ENCODE results near the gene TRIM77. TPM values are rescaled to one million over a fixed set of nuclear protein-coding genes. Genes with fewer than 3 reads are reported as not detected.
"Not testable (repeated sequence)": the region's sequence is repeated elsewhere in the genome, so short reads cannot be mapped to it uniquely, and the experiment has no call there.

Gene TRIM77
- total RNA-seq, 1 experiment from 2014 or later: not detected

- POLR2A ChIA-PET (ENCODE audit: unreplicated experiment); BruUV-seq (replicated peaks): not testable (repeated sequence)
Measured at GRCh38 chr11:89673380-89673779, 36.7 kb upstream of the TRIM77 start.

GRCh38 chr11:89675383-89675782, 34.7 kb upstream of the TRIM77 start:
- BruUV-seq (replicated peaks); H3K9ac ChIP-seq (ENCODE audit: low read length); POLR2A ChIA-PET (ENCODE audit: unreplicated experiment); H4K20me1 ChIP-seq (ENCODE audit: low read length); H3K4me3 ChIP-seq (ENCODE audit: low read length); H3K27me3 ChIP-seq (ENCODE audit: low read length); CTCF ChIA-PET; H3K4me2 ChIP-seq (ENCODE audit: low read length); H3K9me3 ChIP-seq (ENCODE audit: low read length); H3K79me2 ChIP-seq (ENCODE audit: low read length); H3K4me1 ChIP-seq (ENCODE audit: insufficient read depth, low read length); H3K36me3 ChIP-seq (ENCODE audit: low read depth, low read length); H3K27ac ChIP-seq (ENCODE audit: low read length); H3K9me2 ChIP-seq (replicated peaks; ENCODE audit: low read length); H3F3A ChIP-seq (ENCODE audit: low read length, unreplicated experiment); H2AFZ ChIP-seq (ENCODE audit: low read length): not testable (repeated sequence)
- DNase-seq (peak; percentile 40), ATAC-seq (peak; percentile 48; the same call in 1 of the 2 replicates)
- intact Hi-C loops (cut with micrococcal nuclease): loop anchor here (10.0 kb wide), 1 partner anchor 439 kb away; no protein-coding TSS in a partner anchor
- peak; percentile 55; the same call in 1 of the 2 replicates for TF ChIP-seq CTCF (conservative IDR thresholded peaks at IDR 0.05; ENCODE audit: low read depth, low read length)

More at GRCh38 chr11:89673380-89673779, 36.7 kb upstream of the TRIM77 start:
- H2AFZ ChIP-seq (ENCODE audit: low read length); ATAC-seq; H4K20me1 ChIP-seq (ENCODE audit: low read length); H3K4me1 ChIP-seq (ENCODE audit: insufficient read depth, low read length); DNase-seq; H3K27ac ChIP-seq (ENCODE audit: low read length); H3K9me3 ChIP-seq (ENCODE audit: low read length); CTCF ChIA-PET; H3K4me2 ChIP-seq (ENCODE audit: low read length); H3K9ac ChIP-seq (ENCODE audit: low read length); H3K27me3 ChIP-seq (ENCODE audit: low read length); H3F3A ChIP-seq (ENCODE audit: low read length, unreplicated experiment); H3K9me2 ChIP-seq (replicated peaks; ENCODE audit: low read length); H3K79me2 ChIP-seq (ENCODE audit: low read length); H3K4me3 ChIP-seq (ENCODE audit: low read length); H3K36me3 ChIP-seq (ENCODE audit: low read depth, low read length): not testable (repeated sequence)
- intact Hi-C loops (cut with micrococcal nuclease): loop anchor here (10.0 kb wide), 1 partner anchor 441 kb away; no protein-coding TSS in a partner anchor

GRCh38 chr11:89675948-89676347, 34.2 kb upstream of the TRIM77 start:
- POLR2A ChIA-PET (ENCODE audit: unreplicated experiment); H3K4me2 ChIP-seq (ENCODE audit: low read length); H4K20me1 ChIP-seq (ENCODE audit: low read length); H3F3A ChIP-seq (ENCODE audit: low read length, unreplicated experiment); H3K4me3 ChIP-seq (ENCODE audit: low read length); H2AFZ ChIP-seq (ENCODE audit: low read length); H3K79me2 ChIP-seq (ENCODE audit: low read length); ATAC-seq; H3K36me3 ChIP-seq (ENCODE audit: low read depth, low read length); H3K9ac ChIP-seq (ENCODE audit: low read length); H3K27ac ChIP-seq (ENCODE audit: low read length); H3K27me3 ChIP-seq (ENCODE audit: low read length); H3K4me1 ChIP-seq (ENCODE audit: insufficient read depth, low read length); BruUV-seq (replicated peaks); CTCF ChIA-PET; DNase-seq; H3K9me3 ChIP-seq (ENCODE audit: low read length); H3K9me2 ChIP-seq (replicated peaks; ENCODE audit: low read length): not testable (repeated sequence)
- intact Hi-C loops (cut with micrococcal nuclease): loop anchor here (10.0 kb wide), 1 partner anchor 439 kb away; no protein-coding TSS in a partner anchor

GRCh38 chr11:89707080-89707479, 3.0 kb upstream of the TRIM77 start:
- H3K4me1 ChIP-seq (ENCODE audit: insufficient read depth, low read length); H3K9ac ChIP-seq (ENCODE audit: low read length); H3K27me3 ChIP-seq (ENCODE audit: low read length); H2AFZ ChIP-seq (ENCODE audit: low read length); H3K27ac ChIP-seq (ENCODE audit: low read length); POLR2A ChIA-PET (ENCODE audit: unreplicated experiment); H3K4me3 ChIP-seq (ENCODE audit: low read length); intact Hi-C loops (cut with micrococcal nuclease); H3F3A ChIP-seq (ENCODE audit: low read length, unreplicated experiment); H3K4me2 ChIP-seq (ENCODE audit: low read length); BruUV-seq (replicated peaks); H4K20me1 ChIP-seq (ENCODE audit: low read length); H3K9me3 ChIP-seq (ENCODE audit: low read length); CTCF ChIA-PET; H3K9me2 ChIP-seq (replicated peaks; ENCODE audit: low read length); H3K79me2 ChIP-seq (ENCODE audit: low read length); H3K36me3 ChIP-seq (ENCODE audit: low read depth, low read length); DNase-seq; ATAC-seq: not testable (repeated sequence)

- H3K36me3 ChIP-seq (ENCODE audit: low read depth, low read length); CTCF ChIA-PET; BruUV-seq (replicated peaks); H3K27ac ChIP-seq (ENCODE audit: low read length); H4K20me1 ChIP-seq (ENCODE audit: low read length); H2AFZ ChIP-seq (ENCODE audit: low read length); ATAC-seq; H3K4me3 ChIP-seq (ENCODE audit: low read length); DNase-seq; H3K9me2 ChIP-seq (replicated peaks; ENCODE audit: low read length); H3F3A ChIP-seq (ENCODE audit: low read length, unreplicated experiment); H3K4me1 ChIP-seq (ENCODE audit: insufficient read depth, low read length); H3K27me3 ChIP-seq (ENCODE audit: low read length); H3K9me3 ChIP-seq (ENCODE audit: low read length); H3K9ac ChIP-seq (ENCODE audit: low read length); H3K4me2 ChIP-seq (ENCODE audit: low read length); H3K79me2 ChIP-seq (ENCODE audit: low read length); POLR2A ChIA-PET (ENCODE audit: unreplicated experiment); intact Hi-C loops (cut with micrococcal nuclease): not testable (repeated sequence)
Measured at GRCh38 chr11:89724866-89725498, 14.9 kb downstream of the TRIM77 start.

GRCh38 chr11:89730215-89730614, 20.1 kb downstream of the TRIM77 start:
- intact Hi-C loops (cut with micrococcal nuclease); BruUV-seq (replicated peaks): not testable (repeated sequence)

More at GRCh38 chr11:89730215-89730614, 20.1 kb downstream of the TRIM77 start:
- H3K4me1 ChIP-seq (ENCODE audit: insufficient read depth, low read length); CTCF ChIA-PET; H3K79me2 ChIP-seq (ENCODE audit: low read length); DNase-seq; H3K4me3 ChIP-seq (ENCODE audit: low read length); H3F3A ChIP-seq (ENCODE audit: low read length, unreplicated experiment); H3K27ac ChIP-seq (ENCODE audit: low read length); H3K9me3 ChIP-seq (ENCODE audit: low read length); H3K36me3 ChIP-seq (ENCODE audit: low read depth, low read length); H3K27me3 ChIP-seq (ENCODE audit: low read length); POLR2A ChIA-PET (ENCODE audit: unreplicated experiment); ATAC-seq; H3K4me2 ChIP-seq (ENCODE audit: low read length); H4K20me1 ChIP-seq (ENCODE audit: low read length); H2AFZ ChIP-seq (ENCODE audit: low read length); H3K9ac ChIP-seq (ENCODE audit: low read length); H3K9me2 ChIP-seq (replicated peaks; ENCODE audit: low read length): not testable (repeated sequence)
